Bone marrow (tissue), 2 donors: ENCODE data around the gene KRT8.
"Not testable (repeated sequence)": the region's sequence is repeated elsewhere in the genome, so short reads cannot be mapped to it uniquely, and the experiment has no call there.

ENCODE experiments used
- DNase-seq, 2 donors: peaks; one replicate each; lab custom pipeline; 2025; lab: John Stamatoyannopoulos, UW

The KRT8 gene

DNA sequence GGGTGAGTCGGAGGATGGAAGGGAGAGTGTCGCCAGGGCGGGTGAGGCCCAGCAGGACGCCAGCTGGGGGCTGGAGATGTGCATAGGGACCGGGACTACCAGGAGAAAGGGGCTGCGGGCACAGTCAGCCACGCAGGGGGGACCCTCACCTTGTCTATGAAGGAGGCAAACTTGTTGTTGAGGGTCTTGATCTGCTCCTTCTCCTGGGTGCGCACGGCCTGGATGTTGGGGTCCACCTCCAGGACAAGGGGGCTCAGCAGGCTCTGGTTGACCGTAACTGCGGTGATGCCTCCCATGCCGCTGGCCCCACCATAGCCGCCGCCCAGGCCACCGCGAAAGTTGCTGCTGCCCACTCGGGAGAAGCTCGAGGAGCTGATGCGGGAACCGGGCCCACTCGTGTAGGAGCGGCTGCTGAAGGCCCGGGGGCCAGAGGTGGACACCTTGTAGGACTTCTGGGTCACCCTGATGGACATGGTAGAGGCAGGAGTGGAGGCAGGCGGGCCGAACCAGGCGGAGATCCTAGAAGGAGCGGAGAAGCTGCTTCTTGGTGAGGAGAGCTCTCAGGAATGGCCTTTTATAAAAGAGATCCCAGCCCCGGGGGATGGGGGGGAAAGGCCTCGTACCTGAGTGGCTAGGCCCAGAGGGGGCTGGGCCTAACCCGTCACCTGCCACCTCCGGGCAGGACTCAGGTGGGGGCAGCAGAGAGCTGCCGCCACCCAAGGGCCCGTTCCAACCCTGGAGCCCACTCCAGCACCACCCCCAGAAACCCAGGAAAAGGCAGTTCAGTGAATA, at the start of gene KRT8:
KRT8 (minus strand) TSS at position 568 of the 792 bp plus-strand sequence; CDS start at position 473, 95 bp downstream.
- DNase-seq = not testable (repeated sequence)

GRCh38 chr12:52953181-52953841, 48.4 kb upstream of the KRT8 start:
- DNase-seq = no peak

GRCh38 chr12:52952076-52952801, 47.4 kb upstream of the KRT8 start:
- no peak for DNase-seq

GRCh38 chr12:52951640-52952039, 46.8 kb upstream of the KRT8 start:
- DNase-seq = no peak

DNA sequence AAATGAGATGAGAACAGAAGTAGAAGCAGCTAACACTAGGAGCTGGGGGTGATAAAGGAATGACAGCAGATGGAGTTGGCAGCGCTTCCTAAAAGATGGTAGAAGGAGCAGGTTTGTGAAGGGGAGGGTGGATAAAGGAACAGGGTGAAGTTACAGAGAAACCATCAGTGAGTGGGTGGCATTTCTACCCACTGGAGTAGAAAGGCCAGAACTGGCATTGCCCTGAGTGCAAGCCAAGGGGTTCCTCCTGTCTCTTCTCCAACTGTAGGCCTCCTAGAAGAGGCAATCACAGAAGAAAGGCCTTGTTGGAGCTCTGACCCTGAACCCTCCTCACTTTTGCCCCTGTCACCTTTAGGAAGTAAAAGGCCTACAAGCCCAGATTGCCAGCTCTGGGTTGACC, 46.2 kb upstream of the KRT8 start:
- no peak for DNase-seq

- DNase-seq = no peak
Measured at GRCh38 chr12:52950553-52950952, 45.7 kb upstream of the KRT8 start.

DNA sequence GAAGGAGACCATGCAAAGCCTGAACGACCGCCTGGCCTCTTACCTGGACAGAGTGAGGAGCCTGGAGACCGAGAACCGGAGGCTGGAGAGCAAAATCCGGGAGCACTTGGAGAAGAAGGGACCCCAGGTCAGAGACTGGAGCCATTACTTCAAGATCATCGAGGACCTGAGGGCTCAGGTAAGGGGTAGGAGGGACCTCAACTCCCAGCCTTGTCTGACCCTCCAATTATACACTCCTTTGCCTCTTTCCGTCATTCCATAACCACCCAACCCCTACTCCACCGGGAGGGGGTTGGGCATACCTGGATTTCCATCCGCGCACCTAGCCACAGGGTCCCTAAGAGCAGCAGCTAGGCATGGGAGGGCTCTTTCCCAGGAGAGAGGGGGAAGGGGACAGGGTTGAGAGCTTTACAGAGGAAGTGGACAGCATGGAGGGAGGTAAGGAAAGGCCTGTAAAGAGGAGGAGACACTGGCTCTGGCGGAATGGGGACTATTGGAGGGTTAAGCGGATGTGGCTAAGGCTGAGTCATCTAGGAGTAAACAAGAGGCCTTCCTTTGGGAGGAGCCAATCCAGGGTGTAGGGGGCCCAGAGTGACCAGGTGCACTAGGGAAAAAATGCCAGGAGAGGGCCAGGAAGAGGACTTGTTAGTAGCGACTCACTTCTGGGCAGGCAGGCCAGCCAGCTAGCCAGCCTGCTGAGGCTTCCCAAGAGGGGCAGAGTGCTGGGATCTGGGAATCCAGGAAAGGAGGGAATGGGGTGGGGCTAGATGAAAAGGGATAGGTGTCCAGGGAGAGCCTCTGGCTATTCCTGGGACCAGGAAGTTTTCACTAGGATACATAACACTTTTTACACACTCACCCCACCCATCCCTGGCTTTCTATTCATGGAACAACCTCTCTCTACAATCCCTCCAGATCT, 44.8 kb upstream of the KRT8 start:
- no peak for DNase-seq

DNA sequence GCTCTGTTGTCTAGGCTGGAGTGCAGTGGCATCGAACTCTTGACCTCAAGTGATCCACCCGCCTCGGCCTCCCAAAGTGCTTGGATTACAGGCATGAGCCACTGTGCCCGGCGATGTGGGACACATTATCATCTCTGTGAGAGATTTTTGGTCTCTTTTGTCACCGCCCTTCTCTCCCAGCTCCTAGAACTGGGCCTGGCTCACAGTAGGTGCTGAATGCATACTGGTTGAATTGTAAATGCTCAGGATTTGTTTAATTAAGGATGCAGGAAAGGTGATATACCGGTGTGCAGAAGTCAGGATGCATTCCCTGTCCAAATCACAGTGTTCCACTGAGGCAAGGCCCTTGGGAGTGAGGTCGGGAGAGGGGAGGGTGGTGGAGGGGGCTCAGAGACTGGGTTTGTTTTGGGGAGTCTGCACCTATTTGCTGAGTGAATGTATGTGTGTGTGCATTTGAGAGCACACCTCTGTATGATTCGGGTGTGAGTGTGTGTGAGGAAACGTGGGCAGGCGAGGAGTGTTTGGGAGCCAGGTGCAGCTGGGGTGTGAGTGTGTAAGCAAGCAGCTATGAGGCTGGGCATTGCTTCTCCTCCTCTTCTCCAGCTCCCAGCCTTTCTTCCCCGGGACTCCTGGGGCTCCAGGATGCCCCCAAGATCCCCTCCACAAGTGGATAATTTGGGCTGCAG, 43.0 kb upstream of the KRT8 start:
- no peak for DNase-seq

- DNase-seq = no peak
Measured at GRCh38 chr12:52946797-52947547, 42.1 kb upstream of the KRT8 start.

DNA sequence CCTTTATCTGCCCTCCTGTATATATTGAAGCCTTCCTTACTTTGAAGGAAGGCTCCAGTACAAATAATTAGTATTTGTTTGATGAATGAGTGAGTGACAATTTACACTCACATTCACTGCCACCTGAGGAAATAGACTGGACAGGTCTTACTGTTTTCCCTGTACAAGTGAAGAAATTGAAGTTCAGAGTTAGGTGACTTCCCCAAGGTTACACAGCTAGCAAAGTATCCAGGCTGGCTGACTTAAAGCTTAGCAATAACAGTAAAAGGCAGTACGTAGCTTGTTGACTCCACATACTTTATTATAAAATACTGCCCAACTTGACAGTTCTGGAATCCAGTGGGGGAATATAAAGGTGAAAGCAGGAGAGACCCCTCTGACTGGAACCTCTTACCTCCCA, 41.5 kb upstream of the KRT8 start:
- DNase-seq = no peak

- DNase-seq = no peak
Measured at GRCh38 chr12:52945389-52946232, 40.7 kb upstream of the KRT8 start.

GRCh38 chr12:52944683-52945388, 40.0 kb upstream of the KRT8 start:
- no peak for DNase-seq

GRCh38 chr12:52942901-52943181, 38.0 kb upstream of the KRT8 start:
- DNase-seq = no peak

DNA sequence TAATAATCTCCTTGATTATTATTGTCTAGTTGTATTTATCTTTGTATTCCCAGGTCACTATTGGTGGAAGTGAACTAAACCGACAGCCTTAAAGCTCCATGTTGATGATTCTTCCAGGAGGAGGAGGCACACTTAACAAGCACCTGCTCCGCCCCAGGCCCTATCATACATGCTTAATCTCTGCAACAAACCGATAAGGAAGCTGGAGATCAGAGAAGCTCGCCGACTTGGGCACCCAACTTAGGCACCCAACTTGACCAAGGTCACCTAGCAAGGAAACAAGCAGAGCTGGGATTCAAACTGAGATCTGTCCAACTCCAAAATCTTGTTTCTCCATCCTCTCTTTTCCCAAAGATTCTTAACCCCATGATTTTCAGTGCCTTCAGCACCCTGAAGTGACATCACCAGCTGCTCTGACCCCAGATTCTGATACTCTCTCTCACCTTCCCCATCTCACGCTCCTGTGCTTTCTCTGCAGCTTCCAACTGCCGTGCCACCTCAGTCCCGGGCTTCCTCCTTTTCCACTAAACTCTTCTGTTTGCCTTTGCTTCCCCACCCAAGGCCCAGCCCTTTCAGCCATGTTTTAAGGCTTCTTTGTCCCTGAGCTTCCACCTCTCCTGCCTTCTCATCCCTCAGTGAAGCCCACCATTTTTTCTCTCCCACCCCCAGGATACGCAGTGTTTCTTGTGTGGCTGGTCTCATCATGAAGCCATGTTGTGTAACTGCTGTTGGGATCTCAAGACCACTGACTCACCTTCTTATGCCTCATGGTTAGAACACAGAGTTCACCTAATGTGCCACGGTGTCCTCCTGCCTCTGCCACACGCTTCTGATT, 37.4 kb upstream of the KRT8 start:
- no peak for DNase-seq

DNA sequence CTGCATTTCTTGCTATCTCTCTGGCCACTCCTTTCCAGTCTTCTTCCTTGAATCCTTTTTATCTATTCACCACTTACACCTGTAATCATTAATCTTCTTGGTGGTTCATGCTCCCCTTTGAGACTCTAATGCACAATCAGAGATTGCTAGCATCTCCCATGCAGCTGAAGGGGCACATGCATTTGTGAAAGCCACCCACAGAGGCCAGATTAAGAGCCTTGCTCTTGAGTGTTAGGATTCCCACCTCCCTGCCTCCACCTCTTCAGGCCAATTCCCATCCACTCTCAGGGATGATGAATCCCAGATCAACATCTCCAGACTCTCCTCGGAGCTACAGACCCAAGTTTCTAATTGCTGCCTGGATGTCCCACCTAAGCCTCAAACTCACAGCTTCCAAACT, 24.7 kb upstream of the KRT8 start:
- no peak for DNase-seq

GRCh38 chr12:52927964-52928363, 23.1 kb upstream of the KRT8 start:
- no peak for DNase-seq

- no peak for DNase-seq
Measured at GRCh38 chr12:52926596-52927234, 21.8 kb upstream of the KRT8 start.
